ENCODE data around the gene HOOK2. TPM values are rescaled to one million over a fixed set of nuclear protein-coding genes. Genes with fewer than 3 reads are reported as not detected.
A peak's percentile ranks its signal among the peaks of the same experiment; 100 is the strongest.

Gene HOOK2
- total RNA-seq, 1 donor from 2014 or later: 26.8 TPM

GRCh38 chr19:12796146-12797071 lies 21.1 kb upstream of the HOOK2 start:
- peak overlapping the region; percentile 50 for H3K4me3 Mint-ChIP-seq (ENCODE audit: unreplicated experiment)
- peaks cover 2% of the 10 kb centered on the region for H3K36me3 Mint-ChIP-seq (ENCODE audit: unreplicated experiment)
- peak; percentile 96 for TF ChIP-seq CTCF (IDR thresholded peaks at IDR 0.05)
- no peak for DNase-seq (ENCODE audit: extremely low spot score, unreplicated experiment)
- H3K4me1 Mint-ChIP-seq (ENCODE audit: unreplicated experiment): peaks cover 27% of the 10 kb centered on the region
- H3K27ac Mint-ChIP-seq (ENCODE audit: unreplicated experiment): peak overlapping the region; percentile 74
- H3K9me3 Mint-ChIP-seq (ENCODE audit: unreplicated experiment): no peaks in the 10 kb centered on the region
- H3K27me3 Mint-ChIP-seq (ENCODE audit: unreplicated experiment): no peaks in the 10 kb centered on the region

- Mint-ChIP-seq H3K4me3 (ENCODE audit: unreplicated experiment) (peak overlapping the region; percentile 64), H3K36me3 (ENCODE audit: unreplicated experiment) (peaks cover 2% of the 10 kb centered on the region), H3K9me3 (ENCODE audit: unreplicated experiment) (no peaks in the 10 kb centered on the region), H3K27ac (ENCODE audit: unreplicated experiment) (peak overlapping the region; percentile 87), H3K27me3 (ENCODE audit: unreplicated experiment) (no peaks in the 10 kb centered on the region), H3K4me1 (ENCODE audit: unreplicated experiment) (peaks cover 29% of the 10 kb centered on the region)
- no peak for TF ChIP-seq CTCF (IDR thresholded peaks at IDR 0.05)
- DNase-seq (ENCODE audit: extremely low spot score, unreplicated experiment): no peak
These were observed 19.6 kb upstream of the HOOK2 start for GRCh38 chr19:12794971-12795381.

- Mint-ChIP-seq H3K4me3 (ENCODE audit: unreplicated experiment) (peak overlapping the region; percentile 64), H3K27me3 (ENCODE audit: unreplicated experiment) (no peaks in the 10 kb centered on the region), H3K4me1 (ENCODE audit: unreplicated experiment) (peaks cover 29% of the 10 kb centered on the region), H3K9me3 (ENCODE audit: unreplicated experiment) (no peaks in the 10 kb centered on the region), H3K36me3 (ENCODE audit: unreplicated experiment) (peaks cover 2% of the 10 kb centered on the region), H3K27ac (ENCODE audit: unreplicated experiment) (peak overlapping the region; percentile 87)
- DNase-seq (ENCODE audit: extremely low spot score, unreplicated experiment): no peak
- no peak for TF ChIP-seq CTCF (IDR thresholded peaks at IDR 0.05)
These were observed 19.0 kb upstream of the HOOK2 start for GRCh38 chr19:12794196-12794941.

- H3K36me3 Mint-ChIP-seq (ENCODE audit: unreplicated experiment): peaks cover 2% of the 10 kb centered on the region
- no peaks in the 10 kb centered on the region for H3K27me3 Mint-ChIP-seq (ENCODE audit: unreplicated experiment)
- H3K4me1 Mint-ChIP-seq (ENCODE audit: unreplicated experiment): peaks cover 37% of the 10 kb centered on the region
- DNase-seq (ENCODE audit: extremely low spot score, unreplicated experiment): peak; percentile 98
- peak overlapping the region; percentile 98 for H3K27ac Mint-ChIP-seq (ENCODE audit: unreplicated experiment)
- H3K4me3 Mint-ChIP-seq (ENCODE audit: unreplicated experiment): peak overlapping the region; percentile 96
- TF ChIP-seq CTCF (IDR thresholded peaks at IDR 0.05): no peak
- no peaks in the 10 kb centered on the region for H3K9me3 Mint-ChIP-seq (ENCODE audit: unreplicated experiment)
These were observed 18.2 kb upstream of the HOOK2 start for GRCh38 chr19:12793290-12794195.
